ENCODE data around the gene DES. TPM values are rescaled to one million over a fixed set of nuclear protein-coding genes. Genes with fewer than 3 reads are reported as not detected.

Gene DES
- total and polyA plus RNA-seq, 2 donors (not counting 1 experiment from before 2014, with no cell fraction given) = not detected

GRCh38 chr2:219457784-219458369, 39.7 kb downstream of the DES start:
- H3K4me2 ChIP-seq (replicated peaks; ENCODE audit: low read depth, low read length, poor library complexity, severe bottlenecking) = no peak overlapping the region
- no peaks in the 10 kb centered on the region for H3K9me3 ChIP-seq (ENCODE audit: control extremely low read depth in 1 of 3, control insufficient read depth in 2 of 3, insufficient read depth in 1 of 3, low read length in 2 of 3)
- no peak for ATAC-seq (ENCODE audit: low read depth)
- H2AFZ ChIP-seq (ENCODE audit: insufficient read depth, low read depth, low read length, poor library complexity, severe bottlenecking) = no peak overlapping the region
- POLR2A ChIA-PET = no interaction called here
- peaks cover 0 to 22% (median 4%) of the 10 kb centered on the region in 4 experiments for H3K27me3 ChIP-seq (replicated peaks in 1 of 4; ENCODE audit: control extremely low read depth in 1 of 4, control insufficient read depth in 3 of 4, insufficient read depth in 4 of 4, low read length in 3 of 4)
- H3K9me3 Mint-ChIP-seq (ENCODE audit: insufficient read depth) = no peaks in the 10 kb centered on the region
- no peak overlapping the region for H3K27ac ChIP-seq (ENCODE audit: low read length in 2 of 2)
- H4K20me1 ChIP-seq (ENCODE audit: control insufficient read depth, insufficient read depth, low read length, poor library complexity, severe bottlenecking) = no peaks in the 10 kb centered on the region
- intact Hi-C loops (cut with micrococcal nuclease) = loop anchor here (2.0 kb wide), 1 partner anchor 55 kb away; no protein-coding TSS in a partner anchor
- H3K4me1 Mint-ChIP-seq = peaks cover 3% of the 10 kb centered on the region
- H3K36me3 ChIP-seq (replicated peaks in 1 of 2; ENCODE audit: control extremely low read depth in 1 of 2, control insufficient read depth in 1 of 2, extremely low read depth in 1 of 2, insufficient read depth in 2 of 2, low read length in 1 of 2) = no peaks in the 10 kb centered on the region
- CTCF ChIA-PET = interaction anchor here (0.7 to 12.6 kb wide), 7 partner anchors 9 to 73 kb away, joined by 3 to 146 read pairs (median 4); a partner anchor contains a TSS
- no peak overlapping the region for H3K27ac Mint-ChIP-seq
- H3K9ac ChIP-seq (ENCODE audit: low read length) = no peak overlapping the region
- peaks cover 33% of the 10 kb centered on the region for H3K27me3 Mint-ChIP-seq
- no peak overlapping the region for H3K4me3 Mint-ChIP-seq
- WGBS (ENCODE audit: insufficient coverage) = 71% methylated on average over 4 of the region's 5 CpGs
- H3K4me3 ChIP-seq (ENCODE audit: control extremely low read depth in 1 of 5, extremely low read depth in 1 of 5, insufficient read depth in 1 of 5, low read depth in 2 of 5, low read length in 4 of 5) = no peak overlapping the region
- H3K79me2 ChIP-seq (ENCODE audit: control insufficient read depth, insufficient read depth, low read length) = no peaks in the 10 kb centered on the region
- TF ChIP-seq CTCF (IDR thresholded peaks at IDR 0.05) = no peak
- no peak for TF ChIP-seq EZH2 (IDR thresholded peaks at IDR 0.05; ENCODE audit: borderline replicate concordance, insufficient read depth, low read depth, low read length, poor library complexity, severe bottlenecking)
- H3K4me1 ChIP-seq (ENCODE audit: control insufficient read depth in 2 of 2, insufficient read depth in 2 of 2, low read length in 2 of 2) = no peaks in the 10 kb centered on the region
- no peak for DNase-seq

DNA sequence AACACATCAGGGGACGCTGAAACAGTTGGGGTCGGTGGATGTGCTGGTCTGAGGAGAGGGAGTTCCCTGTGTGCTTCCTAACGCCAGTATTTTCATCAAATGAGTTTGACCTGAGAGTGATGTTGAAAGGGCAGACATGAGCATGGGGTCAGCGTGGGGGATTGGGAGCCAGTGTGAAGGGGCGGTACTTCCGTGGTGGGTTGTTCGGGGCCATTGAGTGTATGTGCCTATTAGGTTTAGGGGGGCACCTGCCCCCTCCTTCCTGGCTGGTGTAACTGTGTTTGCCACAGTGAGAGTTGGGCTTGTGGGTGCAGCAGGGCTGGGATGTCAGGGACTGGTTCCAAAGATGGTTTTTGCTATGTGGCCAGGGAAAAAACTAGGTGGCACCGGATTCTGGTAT, 40.8 kb downstream of the DES start:
- 95% methylated on average over 8 of the region's 8 CpGs for WGBS (ENCODE audit: insufficient coverage)
- Mint-ChIP-seq H3K4me1 (peaks cover 3% of the 10 kb centered on the region), H3K27me3 (peaks cover 25% of the 10 kb centered on the region), H3K9me3 (ENCODE audit: insufficient read depth) (no peaks in the 10 kb centered on the region), H3K27ac (no peak overlapping the region), H3K4me3 (no peak overlapping the region)
- ChIA-PET POLR2A (no interaction called here), CTCF (interaction anchor here (1.0 to 12.6 kb wide), 7 partner anchors 8 to 72 kb away, joined by 3 to 146 read pairs (median 4); a partner anchor contains a TSS)
- DNase-seq (no peak), ATAC-seq (ENCODE audit: low read depth) (no peak)
- no peak overlapping the region for H3K4me3 ChIP-seq (ENCODE audit: control extremely low read depth in 1 of 5, extremely low read depth in 1 of 5, insufficient read depth in 1 of 5, low read depth in 2 of 5, low read length in 4 of 5)
- no peak overlapping the region for H3K4me2 ChIP-seq (replicated peaks; ENCODE audit: low read depth, low read length, poor library complexity, severe bottlenecking)
- no peak overlapping the region for H2AFZ ChIP-seq (ENCODE audit: insufficient read depth, low read depth, low read length, poor library complexity, severe bottlenecking)
- H4K20me1 ChIP-seq (ENCODE audit: control insufficient read depth, insufficient read depth, low read length, poor library complexity, severe bottlenecking) = no peaks in the 10 kb centered on the region
- no peaks in the 10 kb centered on the region for H3K36me3 ChIP-seq (replicated peaks in 1 of 2; ENCODE audit: control extremely low read depth in 1 of 2, control insufficient read depth in 1 of 2, extremely low read depth in 1 of 2, insufficient read depth in 2 of 2, low read length in 1 of 2)
- no peak overlapping the region for H3K9ac ChIP-seq (ENCODE audit: low read length)
- no peaks in the 10 kb centered on the region for H3K4me1 ChIP-seq (ENCODE audit: control insufficient read depth in 2 of 2, insufficient read depth in 2 of 2, low read length in 2 of 2)
- peaks cover 0 to 17% (median 2%) of the 10 kb centered on the region in 4 experiments for H3K27me3 ChIP-seq (replicated peaks in 1 of 4; ENCODE audit: control extremely low read depth in 1 of 4, control insufficient read depth in 3 of 4, insufficient read depth in 4 of 4, low read length in 3 of 4)
- H3K79me2 ChIP-seq (ENCODE audit: control insufficient read depth, insufficient read depth, low read length) = no peaks in the 10 kb centered on the region
- no peak overlapping the region for H3K27ac ChIP-seq (ENCODE audit: low read length in 2 of 2)
- intact Hi-C loops (cut with micrococcal nuclease) = loop anchor here (1.0 to 2.0 kb wide), 2 partner anchors 56 to 71 kb away; no protein-coding TSS in a partner anchor
- TF ChIP-seq EZH2 (IDR thresholded peaks at IDR 0.05; ENCODE audit: borderline replicate concordance, insufficient read depth, low read depth, low read length, poor library complexity, severe bottlenecking) (no peak), CTCF (IDR thresholded peaks at IDR 0.05) (no peak)
- H3K9me3 ChIP-seq (ENCODE audit: control extremely low read depth in 1 of 3, control insufficient read depth in 2 of 3, insufficient read depth in 1 of 3, low read length in 2 of 3) = no peaks in the 10 kb centered on the region
